GM11168 (cell line): Measurements from ENCODE around the gene LIPT2.

Source experiments
- in situ Hi-C: fragments of 300-500 bp; cut with MboI; formaldehyde crosslinking; loops from one replicate; pipeline ENCODE4 v1.12.0; 2022; ENCODE audit warnings: low sequenced_read_pairs; ENCODE audit not compliant: unreplicated experiment

The LIPT2 gene

GRCh38 chr11:74443071-74443864, 50.3 kb downstream of the LIPT2 start:
- in situ Hi-C loops = loop anchor here (10.0 kb wide), 2 partner anchors 168 to 198 kb away; no protein-coding TSS in a partner anchor

GRCh38 chr11:74442636-74443035, 50.9 kb downstream of the LIPT2 start:
- in situ Hi-C loops = loop anchor here (10.0 kb wide), 2 partner anchors 168 to 198 kb away; no protein-coding TSS in a partner anchor
